ENCODE results near the gene BPIFB1.

BPIFB1 gene

DNA sequence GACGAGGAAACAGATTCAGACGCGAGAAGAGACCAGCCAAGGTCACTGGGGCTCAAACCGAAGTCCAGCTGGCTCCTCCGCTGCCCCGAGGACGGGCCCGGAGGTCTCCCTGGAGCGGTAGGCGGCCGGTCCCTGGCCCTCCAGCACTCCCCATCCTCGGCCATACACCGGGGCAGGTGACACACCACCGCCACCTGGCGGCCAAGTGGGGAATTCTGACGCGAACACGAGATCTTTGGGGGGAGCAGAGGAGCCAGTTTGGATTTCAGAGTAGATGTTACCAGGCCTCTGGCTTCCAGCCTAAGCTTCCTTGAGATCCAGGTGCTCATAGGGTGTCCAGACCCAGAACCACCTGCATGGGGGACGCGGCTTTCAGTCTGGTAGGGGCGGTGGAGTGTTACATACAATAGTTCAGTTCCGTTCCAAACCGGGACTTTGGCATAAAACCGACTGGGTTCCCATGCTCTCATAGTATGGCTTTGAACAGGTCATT is 16.1 kb downstream of the BPIFB1 start:
- DNase-seq: peak; percentile 60

DNA sequence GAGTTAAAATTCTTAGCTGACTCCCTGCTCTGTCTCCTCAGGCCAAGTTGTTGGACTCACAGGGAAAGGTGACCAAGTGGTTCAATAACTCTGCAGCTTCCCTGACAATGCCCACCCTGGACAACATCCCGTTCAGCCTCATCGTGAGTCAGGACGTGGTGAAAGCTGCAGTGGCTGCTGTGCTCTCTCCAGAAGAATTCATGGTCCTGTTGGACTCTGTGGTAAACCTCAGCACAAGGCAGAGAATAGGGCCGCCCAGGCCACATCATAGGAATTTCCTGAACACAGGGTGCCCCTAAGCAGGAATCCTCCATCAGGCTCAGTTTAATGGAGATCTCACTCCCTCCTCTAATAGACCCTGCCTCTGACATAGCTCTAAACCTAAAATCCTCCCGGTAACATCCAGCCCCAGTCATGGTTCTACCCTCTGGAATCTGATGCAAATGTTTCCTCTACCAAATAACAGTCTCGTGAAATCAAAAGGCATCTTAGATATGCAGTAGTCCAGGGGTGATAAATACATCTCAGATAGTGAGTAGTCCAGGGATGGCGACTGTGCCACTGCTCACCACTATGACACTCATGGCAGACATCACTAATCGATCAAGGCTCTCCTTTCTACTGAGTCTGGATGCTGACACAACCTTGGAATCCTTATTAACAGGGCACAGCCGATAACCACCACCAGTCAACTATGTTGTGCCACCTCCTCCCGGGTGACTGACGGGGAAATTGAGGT is 18.3 kb downstream of the BPIFB1 start:
- no peak for DNase-seq

GRCh38 chr20:33303595-33303994 is 20.6 kb downstream of the BPIFB1 start:
- DNase-seq: no peak

DNA sequence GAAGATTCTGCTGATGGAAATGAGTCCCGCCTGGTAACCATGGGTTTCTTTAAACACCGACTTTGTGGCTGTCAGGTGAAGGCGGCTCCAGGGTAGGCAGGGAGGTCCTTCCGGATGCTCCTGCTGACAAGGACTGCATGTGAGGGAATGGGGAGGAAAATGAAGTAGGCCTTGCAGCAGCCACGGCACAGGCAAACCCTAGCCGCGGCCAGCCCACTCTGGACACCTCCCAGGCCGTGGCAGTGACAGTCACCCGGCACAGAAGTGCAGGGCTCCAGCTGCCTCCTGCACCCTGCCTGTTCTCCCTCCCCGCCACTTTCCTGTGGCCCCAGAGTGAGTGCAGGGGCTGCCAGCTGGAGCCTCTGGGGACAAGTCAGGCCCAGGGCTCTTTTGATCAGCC is 21.0 kb downstream of the BPIFB1 start:
- DNase-seq: no peak

DNA sequence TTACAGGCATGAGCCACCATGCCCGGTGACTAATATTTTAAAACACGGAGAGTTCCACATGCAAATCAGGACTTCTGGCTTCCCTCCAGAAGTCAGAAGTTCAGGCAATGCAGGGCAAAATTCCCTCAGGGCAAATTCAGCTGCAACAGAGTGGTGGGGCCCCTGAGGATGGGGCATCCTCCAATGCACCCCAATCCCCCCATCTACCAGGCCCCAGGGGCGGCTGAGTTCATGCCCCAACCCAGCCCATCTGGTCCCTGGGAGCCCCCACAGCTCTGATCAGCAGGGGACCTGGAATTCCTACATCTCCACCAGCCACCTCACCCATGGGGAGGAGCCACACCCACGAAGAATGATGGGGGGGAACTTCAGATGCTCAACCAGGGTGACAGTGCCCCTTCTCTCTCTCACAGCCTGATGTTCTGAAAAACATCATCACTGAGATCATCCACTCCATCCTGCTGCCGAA is 22.6 kb downstream of the BPIFB1 start:
- no peak for DNase-seq

- no peak for DNase-seq
These were observed 23.2 kb downstream of the BPIFB1 start for GRCh38 chr20:33306228-33306627.

DNA sequence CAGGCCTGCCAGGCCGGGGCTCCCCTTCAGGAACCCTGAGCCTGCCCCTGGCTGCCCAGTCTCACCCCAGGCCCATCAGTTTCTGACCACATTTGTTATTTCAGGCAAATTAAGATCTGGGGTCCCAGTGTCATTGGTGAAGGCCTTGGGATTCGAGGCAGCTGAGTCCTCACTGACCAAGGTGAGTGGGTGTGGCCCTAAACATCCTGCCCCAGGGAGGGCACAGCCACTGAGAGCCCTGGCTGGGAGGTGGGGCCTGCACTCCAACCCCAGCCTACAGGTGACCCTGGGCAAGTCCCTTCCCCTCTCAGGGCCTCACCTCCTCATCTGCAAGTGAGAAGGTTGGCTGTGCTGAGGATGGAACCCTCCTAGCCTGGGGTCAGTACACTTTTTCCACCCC is 23.8 kb downstream of the BPIFB1 start:
- DNase-seq: no peak

GRCh38 chr20:33308668-33309067 is 25.7 kb downstream of the BPIFB1 start:
- no peak for DNase-seq

DNA sequence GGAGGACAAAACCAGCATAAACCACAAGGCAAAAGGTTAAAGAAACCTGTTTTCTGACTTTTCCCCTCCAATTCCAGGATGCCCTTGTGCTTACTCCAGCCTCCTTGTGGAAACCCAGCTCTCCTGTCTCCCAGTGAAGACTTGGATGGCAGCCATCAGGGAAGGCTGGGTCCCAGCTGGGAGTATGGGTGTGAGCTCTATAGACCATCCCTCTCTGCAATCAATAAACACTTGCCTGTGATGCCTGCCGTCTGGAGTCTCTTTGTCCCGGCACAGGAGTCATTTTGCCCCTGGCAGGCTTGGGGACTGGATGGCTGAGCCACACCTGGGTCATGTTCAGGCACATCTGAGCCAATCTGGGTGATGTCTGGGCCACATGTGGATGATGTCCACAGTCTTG is 26.6 kb downstream of the BPIFB1 start:
- DNase-seq: no peak

- DNase-seq: no peak
These were observed 27.4 kb downstream of the BPIFB1 start for GRCh38 chr20:33310327-33310899.

GRCh38 chr20:33311011-33311410 is 28.0 kb downstream of the BPIFB1 start:
- DNase-seq: no peak

DNA sequence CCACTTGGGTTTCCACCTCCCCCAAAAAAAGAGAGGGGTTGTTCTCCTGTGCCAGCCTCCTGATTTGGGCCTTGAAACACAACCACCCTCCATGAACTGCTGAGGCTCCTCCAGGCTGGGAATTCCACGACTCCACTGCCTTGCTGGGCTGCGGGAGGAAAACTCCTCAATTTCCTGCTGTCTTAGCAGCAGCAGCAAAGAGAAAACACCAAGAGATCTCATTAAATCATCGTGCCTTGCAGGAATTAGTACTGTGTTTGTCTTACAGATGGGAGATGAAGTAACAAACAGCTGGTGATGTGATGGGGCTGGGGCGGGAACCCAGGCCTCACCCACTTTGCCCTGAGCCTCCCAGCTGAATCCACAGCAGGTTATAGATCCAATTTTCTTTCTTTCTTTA is 29.0 kb downstream of the BPIFB1 start:
- no peak for DNase-seq

GRCh38 chr20:33312583-33312982 is 29.6 kb downstream of the BPIFB1 start:
- DNase-seq: no peak

DNA sequence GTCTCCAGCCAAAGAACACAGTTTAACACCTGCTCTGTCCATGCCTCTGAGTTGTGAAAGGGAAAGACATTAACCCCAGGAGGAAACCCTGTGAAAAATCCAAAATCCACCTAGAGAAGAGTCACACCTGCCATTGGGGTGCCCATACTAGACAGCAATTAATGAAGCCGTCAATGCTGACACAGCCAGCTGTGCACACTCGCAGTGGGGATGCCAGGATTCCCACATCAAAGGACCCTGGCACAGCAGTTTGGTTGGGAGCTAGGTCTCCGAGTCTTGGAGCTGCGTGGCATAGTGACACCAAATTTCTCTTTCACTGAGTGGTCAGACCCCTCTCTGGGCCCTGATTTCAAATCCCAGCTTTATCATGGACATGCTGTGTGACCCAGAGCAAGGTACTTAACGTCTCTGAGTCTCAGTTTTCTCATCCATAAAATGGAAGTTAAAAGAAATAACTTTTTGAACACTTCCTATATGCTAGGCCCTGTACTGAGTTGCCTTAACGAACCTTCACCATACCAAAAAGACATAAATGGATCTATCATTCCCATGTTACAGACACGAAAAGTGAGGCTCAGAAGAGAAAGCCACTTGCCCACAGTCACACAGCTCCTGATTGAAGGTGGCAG is 30.8 kb downstream of the BPIFB1 start:
- DNase-seq: no peak

GRCh38 chr20:33316343-33316742 is 33.3 kb downstream of the BPIFB1 start:
- DNase-seq: no peak

GRCh38 chr20:33316958-33317357 is 33.9 kb downstream of the BPIFB1 start:
- DNase-seq: no peak

DNA sequence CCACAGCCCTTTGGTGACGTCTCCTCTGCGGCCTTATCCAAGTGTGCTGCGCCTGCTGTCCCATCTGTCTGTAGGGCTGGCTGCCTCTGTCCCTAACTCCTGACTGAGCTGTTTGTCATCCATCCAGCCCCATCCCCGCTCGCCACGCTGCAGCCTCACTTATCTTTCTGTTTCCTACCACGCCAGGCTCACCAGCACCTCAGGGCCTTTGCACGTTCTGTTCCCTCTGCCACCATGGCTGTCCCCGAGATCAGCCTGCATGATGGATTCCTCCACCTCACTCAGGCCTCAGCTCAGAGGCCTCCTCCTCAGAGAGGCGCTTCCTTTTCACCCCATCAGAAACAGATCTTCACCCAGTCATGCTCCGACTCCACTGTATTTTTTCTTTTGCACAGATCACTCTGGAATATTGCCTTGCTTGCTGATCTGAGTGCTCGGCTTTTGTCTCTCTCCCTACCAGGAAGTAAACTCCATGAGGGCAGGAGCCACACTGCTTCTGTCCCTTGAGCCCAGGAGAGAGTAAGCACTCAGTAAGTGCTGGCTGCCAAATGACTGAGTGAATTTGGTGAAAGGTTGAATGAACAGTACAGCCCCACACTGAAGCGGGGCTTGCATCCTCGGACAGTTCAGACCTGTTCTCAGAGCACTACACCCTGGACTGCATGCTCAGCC is 34.5 kb downstream of the BPIFB1 start:
- no peak for DNase-seq

DNA sequence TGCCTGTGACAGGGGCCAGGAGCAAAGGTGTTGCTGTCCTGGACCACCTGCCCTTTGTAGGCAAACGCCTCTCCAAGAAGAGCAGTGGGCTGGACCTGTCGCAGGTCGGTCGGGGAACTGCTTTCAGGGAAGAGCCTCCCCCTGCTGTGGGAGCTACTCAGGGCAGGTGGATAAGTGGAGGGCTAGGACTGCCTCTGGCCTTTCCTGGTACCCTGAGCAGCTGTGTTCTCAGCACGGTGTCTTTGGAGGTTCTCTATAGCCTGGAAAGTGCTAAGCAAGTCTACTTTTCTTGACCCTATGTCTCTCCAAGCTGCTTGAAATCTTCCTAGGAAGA is 35.0 kb downstream of the BPIFB1 start:
- DNase-seq: no peak

- DNase-seq: no peak
These were observed 37.0 kb downstream of the BPIFB1 start for GRCh38 chr20:33320006-33320405.

- no peak for DNase-seq
These were observed 39.4 kb downstream of the BPIFB1 start for GRCh38 chr20:33322456-33322855.

- no peak for DNase-seq
These were observed 40.2 kb downstream of the BPIFB1 start for GRCh38 chr20:33323236-33323635.

GRCh38 chr20:33325350-33325749 is 42.3 kb downstream of the BPIFB1 start:
- no peak for DNase-seq
